22Rv1 (cell line): ENCODE data around the gene KPNA6.
"Not testable (repeated sequence)": the region's sequence is repeated elsewhere in the genome, so short reads cannot be mapped to it uniquely, and the experiment has no call there.

ENCODE experiments used
- CTCF ChIP-seq: fragments of 450-650 bp; IDR thresholded peaks from 2 replicates; pipeline ENCODE4 v1.5.1; 2017; ENCODE audit warnings: mild to moderate bottlenecking
- ZFX ChIP-seq: fragments of 450-650 bp; IDR thresholded peaks from 2 replicates; pipeline ENCODE4 v1.6.1; 2017; ENCODE audit warnings: antibody characterized with exemption, borderline replicate concordance

- TF ChIP-seq CTCF, ZFX: not testable (repeated sequence)
Observed at GRCh38 chr1:32113436-32113835, 5.6 kb downstream of the KPNA6 start.
